Astrocyte of the cerebellum (primary cell): Measurements from ENCODE around the gene UBAC1.
"Not testable (repeated sequence)": the region's sequence is repeated elsewhere in the genome, so short reads cannot be mapped to it uniquely, and the experiment has no call there.

Source experiments
- DNase-seq: peaks from one replicate; pipeline ENCODE4 v3.0.0-alpha.2; 2011; ENCODE audit warnings: low read depth
- H3K4me3 ChIP-seq: 2 replicates; pipeline ENCODE4 v1.5.1; 2011; ENCODE audit warnings: mild to moderate bottlenecking, low read depth, low read length, moderate library complexity
- in situ Hi-C: cut with HindIII; loops from 2 replicates; pipeline ENCODE4 v1.10.0; 2017; ENCODE audit warnings: low sequenced_read_pairs
- TF ChIP-seq, protein P1 (sequence below): IDR thresholded peaks from 2 replicates; pipeline ENCODE4 v1.5.1; 2012; ENCODE audit warnings: low read length, low read depth, moderate library complexity, mild to moderate bottlenecking; ENCODE audit errors: missing control alignments

The UBAC1 gene

DNA sequence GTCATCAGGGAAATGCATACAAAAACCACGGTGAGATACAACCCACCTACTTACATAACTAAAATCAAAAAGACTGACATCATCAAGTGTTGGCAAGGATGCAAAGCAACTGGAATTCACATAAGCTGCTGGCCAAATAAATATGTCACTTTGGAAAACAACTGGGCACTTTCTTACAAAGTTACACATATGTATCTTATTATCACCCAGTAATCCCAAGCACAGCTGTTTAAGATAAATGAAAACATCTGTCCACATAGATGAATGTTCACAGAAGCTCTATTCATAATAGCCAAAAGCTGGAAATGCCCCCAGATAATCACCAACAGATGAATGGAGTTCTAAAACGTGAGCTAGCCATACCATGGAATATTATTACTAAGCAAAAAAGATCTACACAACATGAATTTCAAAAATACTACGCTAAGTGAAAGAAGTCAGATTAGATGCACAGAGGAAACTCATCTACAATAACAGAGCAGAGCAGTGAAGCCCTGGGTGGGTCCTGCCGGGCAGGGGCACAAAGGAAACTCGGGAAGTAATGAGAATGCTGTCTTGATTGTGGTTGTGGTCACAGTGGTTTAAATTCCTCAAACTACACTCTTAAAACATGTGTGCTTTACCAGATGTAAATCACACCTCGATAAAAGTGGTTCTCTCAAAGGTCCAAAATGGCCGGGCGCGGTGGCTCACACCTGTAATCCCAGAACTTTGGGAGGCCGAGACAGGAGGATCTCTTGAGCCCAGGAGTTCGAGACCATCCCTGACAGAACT is 62.4 kb downstream of the UBAC1 start:
- in situ Hi-C loops = no loop called here
- DNase-seq = peak; percentile 49
- no peak overlapping the region for H3K4me3 ChIP-seq
- TF ChIP-seq, protein P1, sequence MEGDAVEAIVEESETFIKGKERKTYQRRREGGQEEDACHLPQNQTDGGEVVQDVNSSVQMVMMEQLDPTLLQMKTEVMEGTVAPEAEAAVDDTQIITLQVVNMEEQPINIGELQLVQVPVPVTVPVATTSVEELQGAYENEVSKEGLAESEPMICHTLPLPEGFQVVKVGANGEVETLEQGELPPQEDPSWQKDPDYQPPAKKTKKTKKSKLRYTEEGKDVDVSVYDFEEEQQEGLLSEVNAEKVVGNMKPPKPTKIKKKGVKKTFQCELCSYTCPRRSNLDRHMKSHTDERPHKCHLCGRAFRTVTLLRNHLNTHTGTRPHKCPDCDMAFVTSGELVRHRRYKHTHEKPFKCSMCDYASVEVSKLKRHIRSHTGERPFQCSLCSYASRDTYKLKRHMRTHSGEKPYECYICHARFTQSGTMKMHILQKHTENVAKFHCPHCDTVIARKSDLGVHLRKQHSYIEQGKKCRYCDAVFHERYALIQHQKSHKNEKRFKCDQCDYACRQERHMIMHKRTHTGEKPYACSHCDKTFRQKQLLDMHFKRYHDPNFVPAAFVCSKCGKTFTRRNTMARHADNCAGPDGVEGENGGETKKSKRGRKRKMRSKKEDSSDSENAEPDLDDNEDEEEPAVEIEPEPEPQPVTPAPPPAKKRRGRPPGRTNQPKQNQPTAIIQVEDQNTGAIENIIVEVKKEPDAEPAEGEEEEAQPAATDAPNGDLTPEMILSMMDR = no peak

GRCh38 chr9:135896626-135897025 is 64.5 kb downstream of the UBAC1 start:
- no peak for DNase-seq
- H3K4me3 ChIP-seq = no peak overlapping the region
- in situ Hi-C loops = no loop called here
- TF ChIP-seq, protein P1 = no peak

DNA sequence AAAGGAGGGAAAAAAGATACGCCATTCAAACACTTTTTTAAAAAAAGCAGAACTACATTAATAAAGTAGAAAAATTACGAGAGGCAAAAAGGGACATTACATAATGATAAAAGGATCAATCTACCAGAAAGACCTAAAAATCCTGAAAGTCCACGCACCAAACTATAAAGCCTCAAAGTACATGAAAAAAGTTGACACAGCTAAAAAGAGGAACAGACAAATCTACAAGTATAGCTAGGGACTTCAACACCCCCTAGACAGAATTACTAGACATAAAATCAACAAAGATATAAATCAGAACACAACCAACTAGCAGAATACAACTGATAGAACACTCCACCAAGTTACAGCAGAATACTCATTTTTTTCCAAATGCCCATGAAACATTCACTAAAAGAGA is 65.0 kb downstream of the UBAC1 start:
- DNase-seq = no peak
- in situ Hi-C loops = no loop called here
- TF ChIP-seq, protein P1 = no peak
- H3K4me3 ChIP-seq = no peak overlapping the region

DNA sequence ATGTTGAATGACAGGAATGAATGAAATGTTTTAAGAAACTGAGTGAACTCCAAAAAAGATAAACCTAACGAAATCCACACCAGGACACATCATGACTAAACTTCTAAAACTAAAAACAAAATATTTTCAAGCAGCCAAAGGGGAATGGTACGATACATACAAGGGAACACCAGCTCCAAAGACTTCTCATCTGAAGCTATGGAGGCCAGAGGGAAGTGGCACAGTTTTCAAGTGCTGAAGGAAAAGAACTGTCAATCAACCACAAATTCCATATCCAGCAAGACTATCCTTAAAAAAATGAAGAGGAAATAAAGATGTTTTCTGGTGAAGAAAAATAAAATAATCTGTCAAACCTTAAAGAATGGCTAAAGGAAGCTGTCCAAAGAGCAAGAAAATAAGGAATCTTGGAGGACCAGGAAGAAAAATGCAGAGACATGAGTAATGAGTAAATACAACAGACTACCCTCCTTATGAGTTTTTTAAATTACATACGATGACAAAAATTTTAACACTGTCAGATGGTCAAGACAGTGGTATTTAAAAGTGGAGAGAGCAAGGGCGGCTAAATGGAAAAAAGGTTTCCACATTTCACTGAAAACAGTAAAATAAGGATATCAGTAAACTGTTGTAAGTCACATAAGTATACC is 65.8 kb downstream of the UBAC1 start:
- no peak for DNase-seq
- in situ Hi-C loops = no loop called here

DNA sequence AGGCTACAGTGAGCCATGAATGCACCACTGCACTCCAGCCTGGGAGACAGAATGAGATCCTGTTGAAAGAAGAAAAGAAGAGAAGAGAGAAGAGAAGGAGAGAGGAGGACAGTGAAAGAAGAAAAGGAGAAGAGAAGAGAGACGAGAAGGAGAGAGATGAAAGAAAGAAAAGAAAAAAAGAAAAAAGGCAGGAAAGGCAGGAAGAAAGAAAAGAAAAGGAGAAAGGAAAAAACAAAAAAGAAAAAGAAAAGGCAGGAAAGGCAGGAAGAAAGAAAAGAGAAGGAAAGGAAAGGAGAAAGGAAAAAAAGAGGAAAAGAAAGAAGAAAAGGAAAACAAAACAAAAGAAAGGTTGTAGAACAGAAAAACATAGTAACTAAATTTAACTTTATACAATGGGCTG is 68.1 kb downstream of the UBAC1 start:
- in situ Hi-C loops = no loop called here
- DNase-seq = no peak
- TF ChIP-seq, protein P1 = no peak
- H3K4me3 ChIP-seq = no peak overlapping the region

More for the DNA sequence above, 65.8 kb downstream of the UBAC1 start:
- no peak overlapping the region for H3K4me3 ChIP-seq
- TF ChIP-seq, protein P1 = no peak

DNA sequence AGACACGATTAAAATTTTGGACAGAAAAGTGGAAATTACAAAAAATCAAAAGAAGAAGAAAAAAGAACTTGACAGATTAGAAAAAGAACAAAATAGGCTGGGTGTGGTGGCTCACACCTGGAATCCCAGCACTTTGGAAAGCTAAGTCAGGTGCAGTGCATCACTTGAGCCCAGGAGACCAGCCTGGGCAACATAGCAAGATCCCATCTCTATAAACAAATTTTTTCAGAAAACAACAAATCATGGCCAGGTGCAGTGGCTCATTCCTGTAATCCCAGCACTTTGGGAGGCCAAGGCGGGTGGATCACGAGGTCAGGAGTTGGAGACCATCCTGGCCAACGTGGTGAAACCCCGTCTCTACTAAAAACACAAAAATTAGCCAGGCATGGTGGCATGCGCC is 68.8 kb downstream of the UBAC1 start:
- in situ Hi-C loops, H3K4me3 ChIP-seq, DNase-seq: not testable (repeated sequence)

DNA sequence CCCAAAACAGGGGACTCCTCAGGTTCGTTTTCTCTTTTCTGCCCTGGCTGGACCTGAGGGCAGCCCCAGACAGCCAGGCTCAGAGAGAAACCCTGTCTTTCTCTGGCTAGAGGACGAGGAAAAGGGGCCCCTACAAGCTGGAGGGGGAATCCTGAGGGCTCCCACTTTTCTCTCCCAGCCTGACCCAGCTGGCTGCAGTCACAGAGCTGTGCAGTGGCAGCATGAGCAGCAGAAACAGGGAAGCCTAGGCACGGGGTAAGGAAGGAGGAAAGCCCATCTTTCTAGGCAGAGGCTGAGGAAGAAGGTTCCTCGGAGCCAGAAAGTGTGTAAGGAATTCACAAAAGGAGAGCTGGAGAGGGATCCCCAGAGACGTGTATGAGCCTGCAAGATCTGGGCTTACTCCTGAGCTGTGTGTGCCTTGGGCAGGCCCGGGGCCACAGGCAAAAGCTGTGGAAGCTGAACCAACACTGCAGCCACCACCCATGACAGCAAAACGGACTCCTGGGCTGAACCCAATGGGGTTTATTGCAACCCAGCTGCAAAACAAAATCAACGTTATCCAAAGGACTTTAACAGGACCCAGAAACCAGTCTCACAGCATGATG is 70.0 kb downstream of the UBAC1 start:
- in situ Hi-C loops = no loop called here
- TF ChIP-seq, protein P1 = no peak
- H3K4me3 ChIP-seq = no peak overlapping the region
- DNase-seq = no peak
